ENCODE data around the gene MST1. TPM values are rescaled to one million over a fixed set of nuclear protein-coding genes. Genes with fewer than 3 reads are reported as not detected.

MST1 gene
- total RNA-seq, 4 donors from 2014 or later, result 12.2 to 116 (median 15.1) TPM

DNA sequence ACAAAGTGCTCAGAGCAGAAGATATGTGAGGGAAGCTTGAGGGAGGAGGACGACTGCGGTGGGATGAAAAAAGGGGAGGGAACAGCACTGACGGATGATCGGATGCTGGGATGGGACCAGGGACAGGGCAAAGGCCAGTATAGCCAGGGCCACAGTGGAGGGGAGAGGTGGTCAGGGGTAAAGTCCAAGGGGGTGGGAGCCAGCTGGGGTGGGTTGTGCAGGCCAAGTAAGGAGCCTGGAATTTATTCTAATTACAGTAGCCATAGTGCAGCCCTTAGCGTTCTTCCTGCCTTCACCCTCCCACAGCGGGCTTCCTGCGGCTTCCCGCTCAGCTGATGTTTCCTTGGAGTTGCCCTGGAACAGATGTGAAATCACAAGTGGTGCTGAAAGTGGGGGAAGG lies 22.7 kb downstream of the MST1 start:
- Histone ChIP-seq H3K27ac (no peak overlapping the region), H3K27me3 (peaks cover 16% of the 10 kb centered on the region), H3K4me3 (no peak overlapping the region), H3K4me1 (no peaks in the 10 kb centered on the region), H3K9me3 (no peaks in the 10 kb centered on the region), H3K36me3 (no peaks in the 10 kb centered on the region)
- in situ Hi-C loops (cut with MboI; ENCODE audit: low pct_ligation_motif_present in 1 of 4, low pct_unique_long_range_greater_than_20kb in 1 of 4, low sequenced_read_pairs in 3 of 4), result loop anchor here in 1 of 4 donors (10.0 kb wide), 1 partner anchor 122 kb away; no protein-coding TSS in a partner anchor
- WGBS, 2 donors (ENCODE audit: low coverage in 1 of 2), result 15 to 39% methylated on average over 4 to 8 of the region's 8 CpGs
- TF ChIP-seq, protein P1, sequence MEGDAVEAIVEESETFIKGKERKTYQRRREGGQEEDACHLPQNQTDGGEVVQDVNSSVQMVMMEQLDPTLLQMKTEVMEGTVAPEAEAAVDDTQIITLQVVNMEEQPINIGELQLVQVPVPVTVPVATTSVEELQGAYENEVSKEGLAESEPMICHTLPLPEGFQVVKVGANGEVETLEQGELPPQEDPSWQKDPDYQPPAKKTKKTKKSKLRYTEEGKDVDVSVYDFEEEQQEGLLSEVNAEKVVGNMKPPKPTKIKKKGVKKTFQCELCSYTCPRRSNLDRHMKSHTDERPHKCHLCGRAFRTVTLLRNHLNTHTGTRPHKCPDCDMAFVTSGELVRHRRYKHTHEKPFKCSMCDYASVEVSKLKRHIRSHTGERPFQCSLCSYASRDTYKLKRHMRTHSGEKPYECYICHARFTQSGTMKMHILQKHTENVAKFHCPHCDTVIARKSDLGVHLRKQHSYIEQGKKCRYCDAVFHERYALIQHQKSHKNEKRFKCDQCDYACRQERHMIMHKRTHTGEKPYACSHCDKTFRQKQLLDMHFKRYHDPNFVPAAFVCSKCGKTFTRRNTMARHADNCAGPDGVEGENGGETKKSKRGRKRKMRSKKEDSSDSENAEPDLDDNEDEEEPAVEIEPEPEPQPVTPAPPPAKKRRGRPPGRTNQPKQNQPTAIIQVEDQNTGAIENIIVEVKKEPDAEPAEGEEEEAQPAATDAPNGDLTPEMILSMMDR (IDR thresholded peaks at IDR 0.05), result no peak
- no peak for TF ChIP-seq EP300 (IDR thresholded peaks at IDR 0.05; ENCODE audit: low read depth)
- TF ChIP-seq POLR2AphosphoS5 (IDR thresholded peaks at IDR 0.05), result no peak
- no peak for TF ChIP-seq POLR2A (IDR thresholded peaks at IDR 0.05)
- intact Hi-C loops (cut with DNase I; ENCODE audit: low total_unique reads), result no loop called here
- DNase-seq, result no peak

GRCh38 chr3:49665822-49666519 lies 23.3 kb downstream of the MST1 start:
- intact Hi-C loops (cut with DNase I; ENCODE audit: low total_unique reads) (no loop called here), in situ Hi-C loops (cut with MboI; ENCODE audit: low pct_ligation_motif_present in 1 of 4, low pct_unique_long_range_greater_than_20kb in 1 of 4, low sequenced_read_pairs in 3 of 4) (loop anchor here in 1 of 4 donors (10.0 kb wide), 1 partner anchor 121 kb away; no protein-coding TSS in a partner anchor)
- 72% methylated on average over 6 of the region's 6 CpGs; no CpG with 5 or more reads in 1 of the 2 donors for WGBS, 2 donors (ENCODE audit: low coverage in 1 of 2)
- TF ChIP-seq POLR2AphosphoS5 (IDR thresholded peaks at IDR 0.05) (no peak), POLR2A (IDR thresholded peaks at IDR 0.05) (no peak), EP300 (IDR thresholded peaks at IDR 0.05; ENCODE audit: low read depth) (no peak)
- TF ChIP-seq, protein P1 (IDR thresholded peaks at IDR 0.05), result no peak
- Histone ChIP-seq H3K9me3 (no peaks in the 10 kb centered on the region), H3K27me3 (peaks cover 16% of the 10 kb centered on the region), H3K4me3 (no peak overlapping the region), H3K27ac (no peak overlapping the region), H3K36me3 (no peaks in the 10 kb centered on the region), H3K4me1 (no peaks in the 10 kb centered on the region)
- DNase-seq, result no peak

DNA sequence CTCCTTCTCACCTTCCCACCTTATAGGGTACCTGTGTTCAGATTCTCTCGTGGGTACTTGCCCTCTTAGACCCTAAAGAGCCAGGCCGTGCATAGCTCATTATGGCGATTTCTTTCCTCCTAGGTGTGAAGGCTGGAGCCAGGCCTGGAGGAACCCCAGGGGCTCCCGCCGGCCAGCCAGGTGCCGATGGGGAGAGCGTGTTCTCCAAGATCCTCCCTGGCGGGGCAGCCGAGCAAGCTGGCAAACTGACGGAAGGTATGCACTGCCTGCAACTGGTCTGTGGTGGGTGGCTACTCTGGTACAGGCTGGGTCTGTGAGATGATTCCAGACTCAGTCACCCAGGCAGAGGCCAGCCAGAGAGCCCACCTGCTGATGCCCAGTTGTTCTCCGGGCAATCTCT lies 25.0 kb downstream of the MST1 start:
- Histone ChIP-seq H3K4me3 (no peak overlapping the region), H3K9me3 (no peaks in the 10 kb centered on the region), H3K36me3 (no peaks in the 10 kb centered on the region), H3K27ac (no peak overlapping the region), H3K4me1 (no peaks in the 10 kb centered on the region), H3K27me3 (peaks cover 16% of the 10 kb centered on the region)
- TF ChIP-seq, protein P1 (IDR thresholded peaks at IDR 0.05), result no peak
- TF ChIP-seq POLR2AphosphoS5 (IDR thresholded peaks at IDR 0.05), result no peak
- TF ChIP-seq EP300 (IDR thresholded peaks at IDR 0.05; ENCODE audit: low read depth), result no peak
- no peak for TF ChIP-seq POLR2A (IDR thresholded peaks at IDR 0.05)
- intact Hi-C loops (cut with DNase I; ENCODE audit: low total_unique reads) (no loop called here), in situ Hi-C loops (cut with MboI; ENCODE audit: low pct_ligation_motif_present in 1 of 4, low pct_unique_long_range_greater_than_20kb in 1 of 4, low sequenced_read_pairs in 3 of 4) (loop anchor here in 1 of 4 donors (10.0 kb wide), 1 partner anchor 119 kb away; no protein-coding TSS in a partner anchor)
- 91 to 100% methylated on average over 2 to 11 of the region's 11 CpGs for WGBS, 2 donors (ENCODE audit: low coverage in 1 of 2)
- no peak for DNase-seq

DNA sequence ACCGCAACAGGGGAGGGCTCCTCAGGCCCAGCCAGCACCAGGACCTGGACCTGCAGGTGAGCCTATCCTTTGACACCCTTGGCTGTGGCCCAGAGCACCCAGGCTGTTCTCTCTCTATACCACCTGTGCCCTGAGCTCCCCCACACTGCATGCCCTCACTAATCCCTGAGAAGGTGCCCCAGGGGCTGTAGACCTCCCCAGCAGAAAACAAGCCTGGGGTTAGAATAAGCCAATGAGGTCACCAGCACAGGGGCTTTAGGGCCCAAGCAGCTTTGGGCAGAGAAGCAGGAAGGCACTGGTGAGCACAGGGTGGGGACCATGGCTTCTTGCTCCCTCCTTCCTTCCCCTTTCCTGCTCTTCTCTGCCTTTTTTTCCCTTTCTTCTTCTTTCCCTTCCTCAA lies 25.4 kb downstream of the MST1 start:
- H3K4me1 ChIP-seq, result no peaks in the 10 kb centered on the region
- H3K9me3 ChIP-seq, result no peaks in the 10 kb centered on the region
- H3K27ac ChIP-seq, result no peak overlapping the region
- TF ChIP-seq POLR2A (IDR thresholded peaks at IDR 0.05) (no peak), EP300 (IDR thresholded peaks at IDR 0.05; ENCODE audit: low read depth) (no peak), POLR2AphosphoS5 (IDR thresholded peaks at IDR 0.05) (no peak)
- TF ChIP-seq, protein P1 (IDR thresholded peaks at IDR 0.05), result no peak
- no peak for DNase-seq
- H3K4me3 ChIP-seq, result no peak overlapping the region
- intact Hi-C loops (cut with DNase I; ENCODE audit: low total_unique reads), result no loop called here
- in situ Hi-C loops (cut with MboI; ENCODE audit: low pct_ligation_motif_present in 1 of 4, low pct_unique_long_range_greater_than_20kb in 1 of 4, low sequenced_read_pairs in 3 of 4), result loop anchor here in 1 of 4 donors (10.0 kb wide), 1 partner anchor 119 kb away; no protein-coding TSS in a partner anchor
- no peaks in the 10 kb centered on the region for H3K36me3 ChIP-seq
- 100% methylated on average over 1 of the region's 1 CpG; no CpG with 5 or more reads in 1 of the 2 donors for WGBS, 2 donors (ENCODE audit: low coverage in 1 of 2)
- peaks cover 16% of the 10 kb centered on the region for H3K27me3 ChIP-seq

Measured in transverse colon (tissue), 4 donors.